Measurements from ENCODE around the gene PRR5L.
"Not testable (repeated sequence)": the region's sequence is repeated elsewhere in the genome, so short reads cannot be mapped to it uniquely, and the experiment has no call there.

Gene PRR5L

DNA sequence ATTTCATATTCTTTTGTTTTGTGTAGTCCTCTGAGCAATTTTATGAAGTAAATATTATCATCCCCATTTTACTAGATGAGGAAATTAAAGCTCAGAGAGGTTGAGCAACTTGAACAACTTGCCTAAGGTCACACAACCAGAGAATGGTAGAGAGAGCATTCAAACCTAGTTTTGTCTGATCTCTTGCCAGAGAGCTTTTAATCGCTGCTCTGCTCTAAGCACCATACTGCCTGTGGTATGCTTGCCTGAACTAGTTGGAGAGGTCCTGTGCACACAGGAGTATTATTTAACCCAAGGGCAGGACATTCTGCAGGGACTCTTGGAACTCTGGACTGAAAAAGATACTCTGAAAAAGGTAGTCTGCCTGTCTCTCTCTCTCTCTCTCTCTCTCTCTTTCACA, 175.5 kb downstream of the PRR5L start:
- H3K36me3 ChIP-seq (ENCODE audit: control insufficient read depth, insufficient read depth, low read length, severe bottlenecking) = no peaks in the 10 kb centered on the region
- no peak for DNase-seq (ENCODE audit: low read depth)
- H3K27me3 ChIP-seq (replicated peaks; ENCODE audit: control insufficient read depth, insufficient read depth, low read length) = no peaks in the 10 kb centered on the region
- H3K4me1 ChIP-seq (ENCODE audit: control insufficient read depth, insufficient read depth, low read length) = peaks cover 14% of the 10 kb centered on the region
- H3K9ac ChIP-seq (ENCODE audit: low read length) = no peak overlapping the region
- H3K9me3 ChIP-seq (ENCODE audit: control insufficient read depth, low read length) = no peaks in the 10 kb centered on the region
- no peak overlapping the region for H3K4me3 ChIP-seq (ENCODE audit: low read length)

DNA sequence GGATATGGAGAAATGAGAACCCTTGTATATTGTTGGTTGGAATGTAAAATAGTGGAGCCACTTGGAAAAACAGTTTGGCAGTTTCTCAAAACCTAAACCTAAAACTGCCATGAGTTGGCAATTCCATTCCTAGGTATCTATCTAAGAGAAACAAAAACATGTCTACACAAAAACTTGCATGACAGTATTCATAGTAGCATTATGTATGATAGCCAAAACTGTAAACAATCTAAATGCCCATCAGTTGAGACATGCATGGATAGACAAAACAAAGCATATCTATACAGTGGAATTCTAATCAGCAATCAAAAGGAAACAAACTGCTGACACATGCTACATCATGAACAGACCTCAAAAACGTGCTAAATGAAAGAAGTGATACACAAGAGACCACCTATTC, 179.1 kb downstream of the PRR5L start:
- DNase-seq (ENCODE audit: low read depth) = peak; percentile 18
- no peaks in the 10 kb centered on the region for H3K36me3 ChIP-seq (ENCODE audit: control insufficient read depth, insufficient read depth, low read length, severe bottlenecking)
- H3K4me1 ChIP-seq (ENCODE audit: control insufficient read depth, insufficient read depth, low read length) = peaks cover 6% of the 10 kb centered on the region
- H3K27me3 ChIP-seq (replicated peaks; ENCODE audit: control insufficient read depth, insufficient read depth, low read length) = no peaks in the 10 kb centered on the region
- no peak overlapping the region for H3K9ac ChIP-seq (ENCODE audit: low read length)
- H3K4me3 ChIP-seq (ENCODE audit: low read length) = no peak overlapping the region
- H3K9me3 ChIP-seq (ENCODE audit: control insufficient read depth, low read length) = no peaks in the 10 kb centered on the region

DNA sequence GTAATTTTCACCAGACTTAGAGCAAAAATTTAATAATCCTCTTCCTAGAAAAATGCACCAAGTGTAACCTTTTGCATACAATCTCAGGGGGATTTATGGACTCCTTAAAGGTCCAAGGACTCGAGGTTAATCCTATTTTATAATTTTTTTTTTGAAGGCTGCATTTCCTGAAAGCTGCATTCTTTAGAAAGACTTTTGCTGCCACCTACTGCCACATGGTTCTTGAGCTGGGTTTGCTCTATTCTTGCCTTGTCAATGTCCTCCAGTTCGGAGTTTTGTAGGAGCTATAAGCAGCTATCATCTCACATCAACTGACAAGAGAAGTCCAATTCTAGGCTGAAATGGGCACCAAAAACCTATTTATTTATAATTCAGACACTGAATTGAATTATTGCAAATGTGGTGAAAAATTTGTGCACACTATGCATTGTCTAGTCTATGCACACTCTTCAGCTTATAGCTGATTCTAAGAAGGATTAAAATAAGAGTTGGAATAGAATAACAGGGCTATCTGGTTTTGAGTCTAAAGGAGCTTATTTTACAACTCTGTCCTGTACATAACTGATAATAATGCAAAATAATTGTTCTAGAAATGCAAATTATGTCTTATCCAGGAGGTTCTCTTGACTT, 182.7 kb downstream of the PRR5L start:
- H3K4me1 ChIP-seq (ENCODE audit: control insufficient read depth, insufficient read depth, low read length) = no peaks in the 10 kb centered on the region

DNA sequence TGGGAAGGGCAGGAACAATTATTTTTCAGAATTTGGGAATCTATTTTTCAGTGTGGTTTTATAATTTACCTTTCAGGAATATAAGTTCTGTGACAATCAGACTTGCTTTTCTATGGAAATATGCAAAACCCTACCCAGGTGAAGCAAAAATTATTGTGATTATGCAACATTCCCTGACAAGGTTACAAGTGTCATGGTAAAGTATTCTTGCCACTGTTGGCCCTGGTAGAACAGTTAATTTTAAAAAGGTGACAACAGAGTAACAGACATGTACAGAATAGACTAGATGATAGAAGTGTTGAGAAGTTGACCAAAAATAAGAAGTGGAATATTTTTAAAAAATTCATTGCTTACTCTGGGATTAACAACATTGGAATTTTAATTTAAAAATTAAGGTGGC, 184.7 kb downstream of the PRR5L start:
- H3K27me3 ChIP-seq (replicated peaks; ENCODE audit: control insufficient read depth, insufficient read depth, low read length) = no peaks in the 10 kb centered on the region
- no peak for DNase-seq (ENCODE audit: low read depth)

More for the DNA sequence above, 182.7 kb downstream of the PRR5L start:
- H3K9ac ChIP-seq (ENCODE audit: low read length) = no peak overlapping the region
- H3K4me3 ChIP-seq (ENCODE audit: low read length) = no peak overlapping the region
- H3K36me3 ChIP-seq (ENCODE audit: control insufficient read depth, insufficient read depth, low read length, severe bottlenecking) = peaks cover 5% of the 10 kb centered on the region
- no peaks in the 10 kb centered on the region for H3K9me3 ChIP-seq (ENCODE audit: control insufficient read depth, low read length)
- DNase-seq (ENCODE audit: low read depth) = peak; percentile 84
- no peaks in the 10 kb centered on the region for H3K27me3 ChIP-seq (replicated peaks; ENCODE audit: control insufficient read depth, insufficient read depth, low read length)

DNA sequence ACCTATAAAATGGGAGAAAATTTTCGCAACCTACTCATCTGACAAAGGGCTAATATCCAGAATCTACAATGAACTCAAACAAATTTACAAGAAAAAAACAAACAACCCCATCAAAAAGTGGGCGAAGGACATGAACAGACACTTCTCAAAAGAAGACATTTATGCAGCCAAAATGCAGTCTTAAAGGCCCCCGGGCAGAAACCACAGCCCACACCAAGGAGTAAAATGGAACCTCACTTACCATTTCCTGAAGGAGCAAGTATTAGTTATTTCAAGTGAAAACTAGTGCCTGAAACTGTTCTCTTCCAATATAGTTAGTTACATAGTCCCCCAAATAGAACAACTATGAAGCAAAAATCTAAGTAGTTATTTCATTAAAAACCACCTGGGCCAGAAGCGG, 187.0 kb downstream of the PRR5L start:
- not testable (repeated sequence) for H3K27me3 ChIP-seq (replicated peaks; ENCODE audit: control insufficient read depth, insufficient read depth, low read length); DNase-seq (ENCODE audit: low read depth); H3K9ac ChIP-seq (ENCODE audit: low read length); H3K4me3 ChIP-seq (ENCODE audit: low read length); H3K9me3 ChIP-seq (ENCODE audit: control insufficient read depth, low read length)
- H3K36me3 ChIP-seq (ENCODE audit: control insufficient read depth, insufficient read depth, low read length, severe bottlenecking) = peaks cover 30% of the 10 kb centered on the region
- H3K4me1 ChIP-seq (ENCODE audit: control insufficient read depth, insufficient read depth, low read length) = peaks cover 14% of the 10 kb centered on the region

More for the DNA sequence above, 184.7 kb downstream of the PRR5L start:
- Histone ChIP-seq H3K36me3 (ENCODE audit: control insufficient read depth, insufficient read depth, low read length, severe bottlenecking) (peaks cover 14% of the 10 kb centered on the region), H3K9me3 (ENCODE audit: control insufficient read depth, low read length) (no peaks in the 10 kb centered on the region), H3K9ac (ENCODE audit: low read length) (no peak overlapping the region), H3K4me1 (ENCODE audit: control insufficient read depth, insufficient read depth, low read length) (peaks cover 11% of the 10 kb centered on the region), H3K4me3 (ENCODE audit: low read length) (no peak overlapping the region)

DNA sequence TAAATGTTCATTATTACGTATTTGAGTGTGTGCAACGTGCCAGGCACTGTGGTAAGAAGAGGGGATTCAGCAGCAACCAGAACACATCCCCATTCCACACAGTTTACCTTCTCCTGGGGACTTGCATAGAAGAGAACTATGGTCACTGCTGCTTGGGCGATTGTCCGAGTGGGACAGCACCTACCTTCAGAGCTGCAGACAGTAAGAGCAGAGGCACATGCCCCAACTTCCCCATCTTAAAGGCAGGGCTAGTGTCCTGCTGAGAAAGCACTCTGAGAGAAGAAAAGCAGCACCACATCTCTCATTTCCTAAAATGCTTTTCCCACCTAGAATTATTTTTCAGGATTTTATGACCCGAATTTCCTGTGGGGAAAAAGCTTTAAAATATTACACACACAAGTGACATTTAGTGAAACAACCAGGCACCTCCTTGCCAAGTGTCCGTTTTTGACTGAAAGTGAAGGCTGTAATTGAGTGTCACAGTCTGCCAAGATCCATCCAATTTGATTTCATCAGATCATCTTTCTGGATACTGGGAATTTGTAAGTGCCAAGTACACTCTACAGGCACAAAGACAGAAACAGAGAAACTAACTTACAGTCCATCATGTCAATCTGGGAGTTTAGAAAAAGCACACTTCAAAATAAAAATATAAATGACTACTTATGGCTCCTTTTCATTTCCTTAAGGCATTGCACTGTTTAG, 189.4 kb downstream of the PRR5L start:
- no peak for DNase-seq (ENCODE audit: low read depth)
- Histone ChIP-seq H3K9ac (ENCODE audit: low read length) (no peak overlapping the region), H3K36me3 (ENCODE audit: control insufficient read depth, insufficient read depth, low read length, severe bottlenecking) (peaks cover 50% of the 10 kb centered on the region), H3K9me3 (ENCODE audit: control insufficient read depth, low read length) (no peaks in the 10 kb centered on the region), H3K4me3 (ENCODE audit: low read length) (no peak overlapping the region), H3K4me1 (ENCODE audit: control insufficient read depth, insufficient read depth, low read length) (peaks cover 14% of the 10 kb centered on the region), H3K27me3 (replicated peaks; ENCODE audit: control insufficient read depth, insufficient read depth, low read length) (no peaks in the 10 kb centered on the region)

DNA sequence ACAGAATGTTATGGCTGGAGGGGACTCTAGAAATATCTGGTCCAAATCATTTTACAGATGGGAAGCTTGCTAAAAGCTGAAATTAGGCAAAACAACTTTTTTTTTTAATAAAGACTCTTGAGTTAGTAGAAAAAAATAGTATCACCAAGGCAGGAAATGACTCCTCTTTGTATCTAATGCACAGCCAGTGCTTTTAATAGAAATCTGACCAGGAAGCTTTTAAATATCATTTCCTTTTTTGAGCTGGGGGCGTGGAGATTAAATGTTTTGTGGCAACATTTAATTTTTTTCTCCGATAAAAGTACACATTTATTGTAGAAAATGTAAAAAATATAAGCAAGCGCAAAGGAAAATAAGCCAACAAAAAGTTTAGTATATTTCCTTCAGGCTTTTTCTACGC, 191.5 kb downstream of the PRR5L start:
- Histone ChIP-seq H3K27me3 (replicated peaks; ENCODE audit: control insufficient read depth, insufficient read depth, low read length) (no peaks in the 10 kb centered on the region), H3K4me1 (ENCODE audit: control insufficient read depth, insufficient read depth, low read length) (peaks cover 14% of the 10 kb centered on the region), H3K9ac (ENCODE audit: low read length) (no peak overlapping the region), H3K4me3 (ENCODE audit: low read length) (no peak overlapping the region), H3K36me3 (ENCODE audit: control insufficient read depth, insufficient read depth, low read length, severe bottlenecking) (peaks cover 67% of the 10 kb centered on the region), H3K9me3 (ENCODE audit: control insufficient read depth, low read length) (no peaks in the 10 kb centered on the region)
- DNase-seq (ENCODE audit: low read depth) = no peak

DNA sequence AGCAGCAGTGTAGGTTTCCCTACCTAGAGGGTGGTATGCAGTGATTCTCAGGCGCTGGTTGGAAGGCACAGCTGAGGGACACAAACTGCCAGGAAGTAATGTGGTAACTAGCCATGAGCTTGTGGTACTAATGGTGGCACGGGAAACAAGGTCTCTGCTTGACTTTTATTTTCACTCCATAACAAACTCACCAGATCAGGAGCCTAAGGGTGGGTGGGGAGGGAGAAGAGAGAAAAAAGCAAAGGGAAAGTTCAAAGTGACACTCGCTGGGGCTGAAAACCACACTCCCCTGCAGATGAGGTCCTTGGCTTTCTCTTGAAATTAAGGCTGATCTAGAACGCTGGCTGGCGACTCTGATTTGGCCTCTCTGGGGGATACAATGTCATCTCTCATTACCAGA, 192.0 kb downstream of the PRR5L start:
- Histone ChIP-seq H3K36me3 (ENCODE audit: control insufficient read depth, insufficient read depth, low read length, severe bottlenecking) (peaks cover 67% of the 10 kb centered on the region), H3K9me3 (ENCODE audit: control insufficient read depth, low read length) (no peaks in the 10 kb centered on the region), H3K4me1 (ENCODE audit: control insufficient read depth, insufficient read depth, low read length) (peaks cover 14% of the 10 kb centered on the region), H3K4me3 (ENCODE audit: low read length) (no peak overlapping the region), H3K27me3 (replicated peaks; ENCODE audit: control insufficient read depth, insufficient read depth, low read length) (no peaks in the 10 kb centered on the region), H3K9ac (ENCODE audit: low read length) (no peak overlapping the region)
- DNase-seq (ENCODE audit: low read depth) = no peak

DNA sequence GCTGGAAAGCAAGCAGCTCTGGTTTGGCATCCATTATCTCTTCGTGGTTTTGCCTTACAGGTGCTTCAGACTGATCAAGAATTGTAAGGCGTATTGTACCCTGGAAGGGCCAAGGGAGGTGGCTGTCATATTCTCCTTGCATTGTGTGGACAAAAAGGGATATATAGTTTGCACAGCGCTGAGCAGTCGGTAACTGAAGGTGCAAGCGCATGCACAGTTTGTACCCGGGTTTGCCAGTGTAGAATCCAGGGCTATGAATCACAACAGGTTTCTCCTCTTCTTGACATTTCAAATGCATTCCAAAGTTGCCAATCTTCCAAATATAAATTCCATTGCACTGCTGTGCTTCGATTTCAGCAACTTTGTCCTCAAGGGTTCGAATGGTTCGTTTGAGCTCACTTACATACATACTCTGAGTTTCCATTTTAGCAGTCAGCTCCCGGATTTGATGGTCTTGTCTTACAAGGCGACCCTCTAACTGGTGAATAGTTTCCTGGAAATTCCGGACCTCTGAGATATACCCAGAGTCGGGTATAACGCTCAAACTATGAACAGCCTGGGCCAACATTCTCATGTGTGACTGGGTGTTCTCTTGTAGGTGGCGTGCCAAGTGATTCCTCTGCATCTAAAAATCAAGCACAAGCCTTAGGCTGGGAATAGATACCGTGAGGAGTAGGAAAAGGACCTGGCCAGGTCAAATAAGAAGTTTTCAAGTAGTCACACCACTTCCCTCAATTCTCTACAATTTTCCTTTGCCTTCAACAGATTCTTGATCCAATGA, 194.1 kb downstream of the PRR5L start:
- Histone ChIP-seq H3K4me3 (ENCODE audit: low read length) (no peak overlapping the region), H3K9ac (ENCODE audit: low read length) (no peak overlapping the region), H3K36me3 (ENCODE audit: control insufficient read depth, insufficient read depth, low read length, severe bottlenecking) (peaks cover 73% of the 10 kb centered on the region), H3K27me3 (replicated peaks; ENCODE audit: control insufficient read depth, insufficient read depth, low read length) (no peaks in the 10 kb centered on the region), H3K4me1 (ENCODE audit: control insufficient read depth, insufficient read depth, low read length) (peaks cover 10% of the 10 kb centered on the region), H3K9me3 (ENCODE audit: control insufficient read depth, low read length) (no peaks in the 10 kb centered on the region)
- no peak for DNase-seq (ENCODE audit: low read depth)

DNA sequence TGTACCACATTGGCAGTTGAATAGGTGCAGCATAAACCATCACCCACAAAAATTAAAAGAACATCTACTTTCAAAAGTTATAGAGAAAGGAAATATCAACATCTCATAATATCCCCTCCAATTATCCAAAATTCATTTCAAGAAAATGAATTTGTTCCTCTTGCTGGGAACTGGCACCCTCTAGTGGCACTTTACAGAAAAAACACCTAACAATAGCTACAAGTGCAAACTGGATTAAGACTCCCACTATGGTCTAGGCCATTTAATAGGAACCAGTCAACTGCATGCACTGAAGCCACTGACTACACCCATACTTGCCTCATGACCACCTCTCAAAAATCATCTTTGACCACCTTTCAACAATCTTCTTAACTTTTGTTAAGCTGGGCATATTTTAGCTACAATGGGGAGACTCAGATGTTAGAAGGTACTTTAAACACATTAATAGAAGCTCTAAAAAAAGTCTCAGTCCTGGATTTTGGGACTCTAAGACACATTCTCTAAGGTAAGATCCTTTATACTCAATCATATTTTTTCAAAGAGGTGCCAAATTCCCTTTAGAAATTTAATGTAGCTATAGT, 196.7 kb downstream of the PRR5L start:
- peak; percentile 78 for DNase-seq (ENCODE audit: low read depth)
- Histone ChIP-seq H3K9me3 (ENCODE audit: control insufficient read depth, low read length) (no peaks in the 10 kb centered on the region), H3K4me3 (ENCODE audit: low read length) (no peak overlapping the region), H3K36me3 (ENCODE audit: control insufficient read depth, insufficient read depth, low read length, severe bottlenecking) (peaks cover 81% of the 10 kb centered on the region), H3K4me1 (ENCODE audit: control insufficient read depth, insufficient read depth, low read length) (no peaks in the 10 kb centered on the region), H3K27me3 (replicated peaks; ENCODE audit: control insufficient read depth, insufficient read depth, low read length) (no peaks in the 10 kb centered on the region), H3K9ac (ENCODE audit: low read length) (no peak overlapping the region)

DNA sequence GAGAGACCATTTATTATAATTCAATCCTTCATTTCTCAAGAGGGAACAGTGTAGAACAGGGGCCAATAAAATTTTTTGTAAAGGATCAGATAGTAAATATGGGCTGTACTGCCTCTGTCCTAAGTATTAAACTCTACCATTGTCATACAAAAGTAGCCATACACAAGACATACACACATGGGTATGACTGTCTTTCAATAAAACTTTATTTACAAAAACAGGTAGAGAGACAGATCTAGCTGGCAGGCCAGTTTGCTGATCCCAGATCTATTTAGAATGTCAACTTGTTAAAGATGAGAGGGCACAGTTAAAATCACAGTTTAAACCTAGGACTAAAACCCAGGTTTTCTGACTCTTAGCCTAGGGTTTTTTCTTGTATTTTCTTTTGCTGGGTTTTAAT, 197.2 kb downstream of the PRR5L start:
- Histone ChIP-seq H3K36me3 (ENCODE audit: control insufficient read depth, insufficient read depth, low read length, severe bottlenecking) (peaks cover 85% of the 10 kb centered on the region), H3K27me3 (replicated peaks; ENCODE audit: control insufficient read depth, insufficient read depth, low read length) (no peaks in the 10 kb centered on the region), H3K4me3 (ENCODE audit: low read length) (no peak overlapping the region), H3K4me1 (ENCODE audit: control insufficient read depth, insufficient read depth, low read length) (no peaks in the 10 kb centered on the region), H3K9ac (ENCODE audit: low read length) (no peak overlapping the region), H3K9me3 (ENCODE audit: control insufficient read depth, low read length) (no peaks in the 10 kb centered on the region)
- no peak for DNase-seq (ENCODE audit: low read depth)
